Astrocyte of the cerebellum (primary cell): ENCODE data around the gene BCO1.
"Not testable (repeated sequence)": the region's sequence is repeated elsewhere in the genome, so short reads cannot be mapped to it uniquely, and the experiment has no call there.

Source experiments
- DNase-seq: peaks from one replicate; pipeline ENCODE4 v3.0.0-alpha.2; 2011; ENCODE audit warnings: low read depth
- H3K4me3 ChIP-seq: 2 replicates; pipeline ENCODE4 v1.5.1; 2011; ENCODE audit warnings: mild to moderate bottlenecking, low read depth, low read length, moderate library complexity
- CTCF ChIP-seq: IDR thresholded peaks from 2 replicates; pipeline ENCODE4 v1.5.1; 2012; ENCODE audit warnings: low read length, low read depth, moderate library complexity, mild to moderate bottlenecking; ENCODE audit errors: missing control alignments
- in situ Hi-C: cut with HindIII; loops from 2 replicates; pipeline ENCODE4 v1.10.0; 2017; ENCODE audit warnings: low sequenced_read_pairs

The BCO1 gene

DNA sequence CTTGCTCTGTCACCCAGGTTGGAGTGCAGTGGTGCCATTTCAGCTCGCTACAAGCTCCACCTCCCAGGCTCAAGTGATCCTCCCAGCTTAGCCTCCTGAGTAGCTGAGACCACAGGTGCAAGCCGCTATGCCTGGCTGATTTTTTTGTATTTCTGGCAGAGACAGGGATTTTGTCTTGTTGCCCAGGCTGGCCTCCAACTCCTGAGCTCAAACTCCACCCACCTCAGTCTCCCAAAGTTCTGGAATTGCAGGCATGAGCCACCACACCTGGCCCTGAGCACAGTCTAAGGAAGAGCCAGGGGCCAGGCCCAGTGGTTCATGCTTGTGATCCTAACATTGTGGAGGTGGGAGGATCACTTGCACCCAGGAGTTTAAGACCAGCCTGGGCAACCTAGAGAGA is 21.8 kb upstream of the BCO1 start:
- no peak overlapping the region for H3K4me3 ChIP-seq
- no peak for DNase-seq
- in situ Hi-C loops = no loop called here
- TF ChIP-seq CTCF = no peak

GRCh38 chr16:81219151-81219550 is 19.3 kb upstream of the BCO1 start:
- no peak overlapping the region for H3K4me3 ChIP-seq
- TF ChIP-seq CTCF = no peak
- no peak for DNase-seq
- in situ Hi-C loops = no loop called here

DNA sequence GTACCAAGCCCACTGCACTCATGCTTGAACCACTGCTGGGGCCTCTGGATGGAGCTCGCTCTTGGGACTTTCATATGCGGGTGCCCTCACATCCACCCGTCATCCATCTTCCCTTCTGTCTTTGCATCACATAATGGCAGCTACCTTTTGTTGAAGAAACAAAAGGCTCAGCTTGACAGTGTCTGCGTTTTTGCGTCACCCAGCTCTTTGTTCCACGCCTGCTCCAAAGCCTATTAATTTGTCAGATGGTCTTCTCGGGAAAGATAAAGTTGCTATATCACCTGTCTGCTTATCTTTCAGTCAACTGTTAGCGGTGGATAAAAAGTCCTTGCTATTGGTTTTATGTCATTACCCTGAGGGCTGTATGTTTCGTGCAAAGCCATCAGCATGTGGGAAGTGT is 18.1 kb upstream of the BCO1 start:
- in situ Hi-C loops = no loop called here
- no peak overlapping the region for H3K4me3 ChIP-seq
- TF ChIP-seq CTCF = no peak
- DNase-seq = no peak

DNA sequence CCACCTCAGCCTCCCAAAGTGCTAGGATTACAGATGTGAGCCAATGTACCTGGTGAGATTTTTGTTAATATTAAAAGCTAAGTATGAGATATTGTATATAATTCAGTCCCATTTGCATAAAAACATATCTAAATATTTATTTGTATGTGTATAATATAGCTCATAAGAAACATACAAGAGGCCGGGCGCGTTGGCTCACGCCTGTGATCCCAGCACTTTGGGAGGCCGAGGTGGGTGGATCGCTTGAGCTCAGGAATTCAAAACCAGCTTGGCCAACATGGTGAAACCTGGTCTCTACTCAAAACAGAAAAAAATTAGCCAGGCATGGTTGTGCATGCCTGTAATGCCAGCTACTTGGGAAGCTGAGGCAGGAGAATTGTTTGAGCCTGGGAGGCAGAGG is 16.8 kb upstream of the BCO1 start:
- no peak for DNase-seq
- TF ChIP-seq CTCF = no peak
- no peak overlapping the region for H3K4me3 ChIP-seq
- in situ Hi-C loops = no loop called here

GRCh38 chr16:81224824-81225223 is 13.7 kb upstream of the BCO1 start:
- no peak for TF ChIP-seq CTCF
- no peak overlapping the region for H3K4me3 ChIP-seq
- no peak for DNase-seq
- in situ Hi-C loops = no loop called here

DNA sequence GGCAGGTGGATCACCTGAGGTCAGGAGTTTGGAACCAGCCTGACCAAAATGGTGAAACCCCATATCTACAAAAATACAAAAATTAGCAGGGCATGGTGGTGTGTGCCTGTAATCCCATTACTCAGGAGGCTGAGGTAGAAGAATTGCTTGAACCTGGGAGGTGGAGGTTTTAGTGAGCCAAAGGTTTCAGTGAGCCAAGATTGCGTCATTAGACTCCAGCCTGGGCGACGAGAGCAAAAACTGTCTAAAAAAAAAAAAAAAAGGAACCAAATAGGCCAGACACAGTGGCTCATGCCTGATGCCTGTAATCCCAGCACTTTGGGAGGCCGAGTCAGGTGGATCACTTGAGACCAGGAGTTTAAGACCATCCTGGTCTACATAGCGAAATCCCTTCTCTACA is 12.8 kb upstream of the BCO1 start:
- DNase-seq, in situ Hi-C loops, H3K4me3 ChIP-seq: not testable (repeated sequence)

DNA sequence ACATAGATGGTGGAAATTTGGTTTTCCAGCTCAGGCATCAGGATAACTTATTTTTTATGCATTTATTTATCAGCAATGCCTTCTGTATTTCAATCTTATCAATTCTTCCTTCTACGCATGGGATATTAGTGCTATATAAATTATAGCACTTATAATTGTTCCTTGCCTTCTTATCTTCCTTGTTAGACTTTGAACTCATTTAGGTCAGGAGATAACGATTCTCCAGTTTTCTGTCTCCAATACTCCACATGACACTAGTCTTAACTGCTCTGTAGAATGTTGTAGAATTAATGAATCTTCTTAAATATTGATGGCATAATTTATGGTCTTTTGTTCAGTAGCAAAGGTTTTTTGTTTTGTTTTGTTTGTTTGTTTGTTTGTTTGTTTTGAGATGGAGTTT is 10.7 kb upstream of the BCO1 start:
- TF ChIP-seq CTCF = no peak
- no peak overlapping the region for H3K4me3 ChIP-seq
- DNase-seq = no peak
- in situ Hi-C loops = no loop called here
